Left ventricle myocardium superior (tissue), 1 donor: ENCODE data around the gene USP24. TPM values are rescaled to one million over a fixed set of nuclear protein-coding genes. Genes with fewer than 3 reads are reported as not detected.
A peak's percentile ranks its signal among the peaks of the same experiment; 100 is the strongest.

Experiments
- ATAC-seq: fragments of 200-7000 bp; cut with Tn5 transposase; one replicate; pipeline ENCODE4 v1.9.1; 2020; ENCODE audit warnings: mild to moderate bottlenecking, moderate library complexity
- DNase-seq: peaks from one replicate; pipeline ENCODE4 v3.0.0-alpha.2; 2020
- intact Hi-C: fragments of 100-400 bp; cut with micrococcal nuclease; formaldehyde crosslinking; loops from one replicate; pipeline ENCODE4 v1.11.0; 2022
- total RNA-seq: library from RNA; stranded (reverse); fragmentation: NEBNext Ultra II Directional; extraction: Animal tissue kit (Norgen Biotek cat#: 25700); gene quantifications from one replicate; pipeline ENCODE4 v1.2.1, GENCODE V29; 2021
- donor health status: DM: no; HTN: yes; CAD: no; lungs with severe emphysema.

USP24 gene
- total RNA-seq, 1 donor from 2014 or later: 33.1 TPM

DNA sequence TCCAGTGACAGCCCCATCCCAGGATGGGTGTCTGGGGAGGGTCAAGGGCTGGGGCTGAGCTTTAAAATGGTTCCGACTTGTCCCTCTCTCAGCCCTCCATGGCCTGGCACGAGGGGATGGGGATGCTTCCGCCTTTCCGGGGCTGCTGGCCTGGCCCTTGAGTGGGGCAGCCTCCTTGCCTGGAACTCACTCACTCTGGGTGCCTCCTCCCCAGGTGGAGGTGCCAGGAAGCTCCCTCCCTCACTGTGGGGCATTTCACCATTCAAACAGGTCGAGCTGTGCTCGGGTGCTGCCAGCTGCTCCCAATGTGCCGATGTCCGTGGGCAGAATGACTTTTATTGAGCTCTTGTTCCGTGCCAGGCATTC, 151.6 kb downstream of the USP24 start:
- ATAC-seq (no peak), DNase-seq (no peak)
- intact Hi-C loops: no loop called here

DNA sequence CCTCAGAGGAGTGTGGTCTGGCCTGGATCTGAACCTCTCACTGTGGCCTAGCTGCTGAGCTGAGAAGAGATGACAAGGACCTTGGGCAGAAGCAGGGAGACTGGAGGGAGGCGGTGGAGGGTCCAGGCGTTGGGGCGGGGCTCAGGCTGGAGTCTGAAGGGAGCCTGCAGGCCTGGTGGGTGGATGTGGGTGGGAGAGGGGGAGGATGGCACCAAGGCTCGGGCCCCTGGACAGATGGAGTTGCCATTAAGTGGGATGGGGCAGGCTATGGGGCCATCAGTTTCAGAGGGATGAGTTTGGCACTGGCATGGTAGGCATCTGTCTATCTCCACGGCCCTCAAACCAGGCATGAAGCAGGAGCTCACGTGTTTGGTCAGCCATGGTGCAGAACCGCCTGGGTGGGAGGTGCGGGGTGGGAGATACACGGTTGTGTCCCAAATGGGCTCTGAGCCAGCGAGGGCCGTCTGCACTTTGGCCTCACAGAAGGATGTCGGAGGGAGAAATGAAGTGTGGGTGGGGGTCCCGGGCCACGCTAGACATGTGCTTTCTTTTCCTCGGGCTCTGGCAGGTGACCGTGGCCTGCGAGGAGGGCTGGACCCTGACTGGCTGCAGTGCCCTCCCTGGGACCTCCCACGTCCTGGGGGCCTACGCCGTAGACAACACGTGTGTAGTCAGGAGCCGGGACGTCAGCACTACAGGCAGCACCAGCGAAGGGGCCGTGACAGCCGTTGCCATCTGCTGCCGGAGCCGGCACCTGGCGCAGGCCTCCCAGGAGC, 152.2 kb downstream of the USP24 start:
- DNase-seq (no peak), ATAC-seq (no peak)
- intact Hi-C loops: no loop called here

DNA sequence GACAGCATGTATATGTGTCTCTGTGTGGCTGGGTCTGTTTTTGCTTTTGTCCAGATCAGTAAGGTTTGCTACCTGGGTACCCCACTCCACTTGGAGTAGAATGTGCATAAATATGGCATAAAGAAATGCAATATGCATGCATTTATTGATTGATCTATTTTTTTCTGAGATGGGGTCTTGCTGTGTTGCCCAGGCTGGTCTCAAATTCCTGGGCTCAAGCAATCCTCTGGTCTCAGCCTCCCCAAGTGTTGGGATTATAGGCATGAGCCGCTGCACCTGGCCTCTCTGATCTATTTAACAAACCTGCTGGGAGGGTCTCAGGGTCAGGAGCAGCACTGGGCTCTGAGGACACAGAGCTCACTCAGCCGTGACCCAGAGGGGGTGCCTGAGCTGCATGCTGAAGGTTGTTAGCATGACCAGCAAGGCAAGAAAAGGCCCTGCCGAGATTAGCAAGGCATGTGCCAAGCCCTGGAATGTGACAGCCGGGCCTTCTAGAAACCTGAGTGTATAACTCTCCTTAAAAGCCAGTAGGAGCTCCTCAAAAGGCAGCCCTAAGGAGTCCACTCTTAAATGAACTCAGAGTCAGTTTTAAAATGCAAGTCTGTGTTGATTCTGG, 153.3 kb downstream of the USP24 start:
- no peak for DNase-seq
- intact Hi-C loops: no loop called here
- no peak for ATAC-seq

DNA sequence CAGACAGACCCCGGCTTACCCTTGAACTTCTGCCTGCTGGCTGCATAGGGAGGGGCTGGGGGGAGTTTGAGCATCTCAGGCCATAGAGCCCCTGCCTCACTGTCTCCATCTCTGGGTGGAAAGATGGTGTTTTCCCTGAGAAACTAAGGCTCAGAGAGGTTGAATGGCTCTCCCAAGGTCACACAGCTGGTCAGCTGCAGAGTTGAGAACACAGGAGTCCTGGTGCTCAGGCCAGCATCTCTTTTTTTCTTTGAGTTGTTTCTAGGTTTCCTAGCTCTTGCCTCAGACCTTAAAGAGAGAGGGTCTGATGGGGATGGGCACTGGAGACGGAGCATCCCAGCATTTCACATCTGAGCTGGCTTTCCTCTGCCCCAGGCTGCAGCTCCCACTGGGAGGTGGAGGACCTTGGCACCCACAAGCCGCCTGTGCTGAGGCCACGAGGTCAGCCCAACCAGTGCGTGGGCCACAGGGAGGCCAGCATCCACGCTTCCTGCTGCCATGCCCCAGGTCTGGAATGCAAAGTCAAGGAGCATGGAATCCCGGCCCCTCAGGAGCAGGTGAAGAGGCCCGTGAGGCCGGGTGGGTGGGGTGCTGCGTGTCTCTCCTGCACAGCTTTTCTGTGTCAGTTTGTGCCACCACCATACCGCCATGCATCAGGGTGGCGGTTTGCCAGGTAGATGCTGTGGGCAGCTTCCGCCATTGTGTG, 154.0 kb downstream of the USP24 start:
- ATAC-seq (no peak), DNase-seq (no peak)
- intact Hi-C loops: no loop called here

DNA sequence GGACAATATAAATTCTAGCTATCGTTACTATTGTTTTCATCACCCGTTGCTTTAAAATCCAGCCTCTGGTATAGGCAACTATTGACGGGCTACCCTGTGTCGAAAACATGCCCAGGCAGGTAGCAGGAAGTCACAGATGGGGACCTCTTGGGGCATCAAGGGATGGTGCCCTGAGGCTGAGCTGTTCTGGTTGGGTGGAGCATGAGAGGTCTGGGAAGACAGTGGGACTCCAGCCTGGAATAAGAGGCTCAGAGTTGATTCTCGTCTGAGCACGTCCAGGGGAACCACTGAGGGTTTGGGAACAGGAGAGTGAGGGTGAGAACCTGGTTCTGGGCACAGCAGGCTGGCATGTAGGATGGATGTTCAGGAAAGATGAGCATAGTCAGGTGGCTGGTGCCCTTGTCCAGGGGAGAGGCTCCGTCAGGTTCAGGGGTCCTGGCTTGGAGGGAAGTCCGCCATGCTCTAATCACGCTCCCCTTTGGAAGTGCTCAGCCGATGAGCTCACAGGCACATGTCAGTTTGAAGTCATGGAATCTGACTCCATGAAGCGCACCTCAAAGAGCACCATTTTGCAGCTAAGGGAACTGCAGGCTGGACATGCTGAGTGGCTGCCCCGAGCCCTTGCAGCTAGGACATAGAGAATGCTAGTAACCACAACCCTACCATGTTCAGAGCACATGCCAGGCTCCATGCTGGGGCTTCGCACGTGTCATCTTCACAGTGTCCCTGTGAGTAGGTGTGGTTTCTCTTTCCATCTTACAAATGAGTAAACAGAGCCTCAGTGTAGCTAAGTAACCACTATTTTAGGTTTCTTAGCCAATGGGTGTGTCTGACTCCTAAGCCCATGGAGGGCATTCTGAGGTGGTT, 154.8 kb downstream of the USP24 start:
- no peak for ATAC-seq
- DNase-seq: no peak
- intact Hi-C loops: no loop called here

DNA sequence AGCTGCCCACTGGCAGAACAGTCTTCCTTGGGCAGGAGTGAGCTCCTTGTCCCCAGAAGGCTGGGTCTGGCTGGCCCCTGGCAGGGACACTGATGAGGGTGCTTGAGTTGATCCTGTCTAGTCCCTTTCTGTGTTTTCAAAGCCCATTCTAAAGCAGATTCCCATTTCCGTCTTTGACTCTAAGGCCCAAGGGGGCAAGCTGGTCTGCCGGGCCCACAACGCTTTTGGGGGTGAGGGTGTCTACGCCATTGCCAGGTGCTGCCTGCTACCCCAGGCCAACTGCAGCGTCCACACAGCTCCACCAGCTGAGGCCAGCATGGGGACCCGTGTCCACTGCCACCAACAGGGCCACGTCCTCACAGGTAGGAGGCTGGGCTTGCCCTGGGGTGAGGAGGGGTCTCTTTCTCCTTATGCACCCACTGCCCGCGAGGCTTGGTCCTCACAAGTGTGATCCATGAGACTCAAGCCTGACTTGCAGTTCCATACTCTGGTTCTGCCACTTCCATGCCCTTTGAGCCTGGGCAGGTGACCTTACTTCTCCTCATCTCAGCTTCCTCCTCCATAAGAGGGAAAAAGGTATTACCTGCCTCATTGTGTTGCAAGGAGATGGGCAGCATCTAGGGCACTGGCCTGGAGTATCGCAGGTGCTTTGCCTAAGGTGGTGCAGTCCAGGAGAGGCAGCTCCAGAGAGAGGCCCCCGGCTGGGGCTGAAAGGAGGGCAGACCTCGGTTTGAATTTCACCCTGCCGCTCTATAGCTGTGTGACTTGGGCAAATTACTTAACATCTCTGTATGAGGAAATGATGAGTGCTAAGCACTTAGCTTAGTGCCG, 155.6 kb downstream of the USP24 start:
- intact Hi-C loops: no loop called here
- no peak for DNase-seq
- ATAC-seq: no peak

DNA sequence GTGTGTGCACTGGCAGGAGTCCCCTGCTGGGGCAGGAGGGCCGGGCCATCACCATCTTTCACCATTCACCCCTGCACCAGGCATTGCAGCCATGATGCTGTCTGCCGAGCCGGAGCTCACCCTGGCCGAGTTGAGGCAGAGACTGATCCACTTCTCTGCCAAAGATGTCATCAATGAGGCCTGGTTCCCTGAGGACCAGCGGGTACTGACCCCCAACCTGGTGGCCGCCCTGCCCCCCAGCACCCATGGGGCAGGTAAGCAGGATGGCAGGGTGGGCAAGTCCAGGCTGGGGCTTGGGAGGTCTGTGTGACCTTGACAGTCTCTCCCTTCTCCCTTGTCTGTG, 157.2 kb downstream of the USP24 start:
- intact Hi-C loops: no loop called here
- ATAC-seq (no peak), DNase-seq (no peak)

DNA sequence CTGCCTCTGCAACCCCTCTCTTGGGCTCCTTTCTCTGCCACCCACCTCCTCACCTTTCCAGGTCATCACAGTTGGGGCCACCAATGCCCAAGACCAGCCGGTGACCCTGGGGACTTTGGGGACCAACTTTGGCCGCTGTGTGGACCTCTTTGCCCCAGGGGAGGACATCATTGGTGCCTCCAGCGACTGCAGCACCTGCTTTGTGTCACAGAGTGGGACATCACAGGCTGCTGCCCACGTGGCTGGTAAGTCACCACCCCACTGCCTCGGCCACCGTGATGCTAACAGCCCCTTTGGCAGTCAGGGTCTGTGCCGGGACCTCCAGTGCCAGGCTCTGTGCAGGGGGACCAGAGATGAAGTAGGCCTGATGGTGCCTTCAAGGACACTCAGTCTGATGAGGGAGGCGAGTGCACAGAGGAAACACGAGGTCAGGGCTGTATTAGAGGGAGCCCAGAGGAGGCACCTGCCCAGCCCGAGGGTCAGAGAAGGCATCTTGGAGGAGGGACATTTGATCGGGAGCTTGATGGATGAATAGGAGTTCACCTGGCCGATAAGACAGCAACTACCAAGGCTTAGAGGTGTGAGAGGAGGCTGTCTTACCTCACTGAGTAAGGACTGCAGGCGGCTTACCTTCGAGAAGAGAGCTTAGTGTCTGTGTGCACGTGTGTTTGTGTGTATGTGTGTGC, 157.8 kb downstream of the USP24 start:
- DNase-seq (no peak), ATAC-seq (no peak)
- intact Hi-C loops: no loop called here

DNA sequence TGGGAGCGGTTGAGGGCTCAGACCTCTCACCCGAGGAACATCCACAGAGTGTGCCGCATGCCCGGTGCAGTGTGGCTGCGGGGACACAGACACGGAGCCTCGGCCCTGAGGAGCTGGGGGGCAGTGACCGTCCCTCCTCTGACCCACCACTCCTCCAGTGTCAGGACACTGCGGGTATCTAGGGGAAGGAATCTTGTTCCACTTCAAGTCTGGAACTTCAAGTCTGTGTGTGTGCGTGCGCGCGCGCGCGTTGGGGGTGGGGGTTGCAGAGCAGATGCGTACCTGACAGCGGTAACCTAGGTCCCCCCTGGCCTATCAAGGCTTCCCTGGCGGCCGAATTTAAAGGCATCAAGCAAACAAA, 158.6 kb downstream of the USP24 start:
- intact Hi-C loops: no loop called here

DNA sequence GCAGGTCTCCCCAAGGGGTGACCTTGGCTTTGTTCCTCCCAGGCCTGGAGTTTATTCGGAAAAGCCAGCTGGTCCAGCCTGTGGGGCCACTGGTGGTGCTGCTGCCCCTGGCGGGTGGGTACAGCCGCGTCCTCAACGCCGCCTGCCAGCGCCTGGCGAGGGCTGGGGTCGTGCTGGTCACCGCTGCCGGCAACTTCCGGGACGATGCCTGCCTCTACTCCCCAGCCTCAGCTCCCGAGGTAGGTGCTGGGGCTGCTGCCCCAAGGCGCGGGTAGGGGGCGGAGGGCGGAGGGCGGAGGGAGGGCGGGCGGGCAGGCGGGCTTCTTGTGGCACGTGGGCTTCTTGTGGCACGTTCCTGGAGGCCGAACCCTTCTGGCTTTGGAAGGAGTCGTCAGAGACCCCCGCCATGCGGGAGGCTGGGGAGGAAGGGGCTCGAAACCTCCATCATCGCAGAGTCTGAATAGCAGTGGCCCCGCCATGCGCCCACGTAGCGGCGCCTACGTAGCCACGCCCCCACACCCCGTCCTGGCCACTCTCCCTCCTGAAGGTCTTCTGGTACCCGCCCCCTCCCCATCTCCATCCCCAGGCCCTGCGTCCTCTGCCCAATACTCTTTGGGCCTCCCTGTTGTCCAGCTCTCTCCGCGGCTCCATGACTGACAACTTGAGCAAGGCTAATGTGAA, 159.1 kb downstream of the USP24 start:
- DNase-seq (no peak), ATAC-seq (no peak)
- intact Hi-C loops: no loop called here

More for the DNA sequence above, 158.6 kb downstream of the USP24 start:
- DNase-seq (no peak), ATAC-seq (no peak)

DNA sequence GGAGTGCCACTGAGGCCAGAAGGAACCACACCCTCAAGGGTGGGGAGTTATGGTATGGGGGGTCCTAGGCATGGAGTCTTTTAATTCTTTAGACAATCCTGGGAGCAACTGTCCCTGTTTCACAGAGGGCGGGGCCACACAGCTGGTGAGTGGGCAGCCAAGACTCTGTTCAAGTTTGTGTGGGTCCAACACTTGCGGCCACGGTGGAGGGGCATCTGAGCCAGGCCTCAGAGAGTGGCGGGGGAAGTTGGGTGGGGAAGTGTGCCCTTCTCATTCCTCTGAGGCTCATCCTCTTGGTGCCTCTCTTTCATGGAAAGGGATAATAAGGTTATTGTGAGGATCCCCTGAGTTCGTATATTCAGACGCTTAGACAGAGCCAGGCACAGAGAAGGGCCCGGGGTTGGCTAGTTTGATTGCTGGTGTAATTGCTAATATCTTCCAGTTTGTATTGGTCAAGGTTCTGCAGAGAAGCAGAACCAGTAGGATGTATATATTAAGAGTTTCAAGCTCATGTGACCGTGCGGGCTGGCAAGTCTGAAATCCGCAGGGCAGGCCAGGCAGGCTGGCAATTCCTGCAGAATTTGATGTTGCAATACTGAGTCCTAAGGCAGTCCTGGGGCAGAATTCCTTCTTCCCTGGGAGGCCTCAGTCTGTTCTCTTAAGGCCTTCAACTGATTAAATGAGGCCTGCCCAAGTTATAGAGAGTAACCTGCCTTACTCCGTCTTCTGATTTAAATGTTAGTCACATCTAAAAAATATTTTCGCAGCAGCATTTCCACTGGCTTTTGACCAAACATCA, 159.9 kb downstream of the USP24 start:
- DNase-seq: no peak
- intact Hi-C loops: no loop called here
- ATAC-seq: no peak

DNA sequence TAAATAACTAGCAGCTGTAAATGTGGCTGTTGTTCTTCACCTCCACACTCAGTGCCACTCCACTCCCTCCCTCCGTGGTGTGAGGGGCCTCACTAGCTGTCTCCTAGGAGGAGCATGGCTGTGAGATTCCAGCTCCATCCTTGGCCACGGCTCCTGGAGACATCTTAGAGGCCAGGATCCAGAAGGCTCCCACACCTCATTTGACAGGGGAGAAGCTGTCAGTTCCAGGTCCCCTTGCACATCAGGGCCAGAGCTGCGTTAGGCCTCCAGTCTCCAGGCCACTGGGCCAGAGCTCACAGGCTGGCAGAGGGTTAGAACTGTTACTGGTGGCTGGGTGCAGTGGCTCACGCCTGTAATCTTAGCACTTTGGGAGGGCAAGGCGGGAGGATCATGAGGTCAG, 160.8 kb downstream of the USP24 start:
- DNase-seq: no peak
- no peak for ATAC-seq
- intact Hi-C loops: no loop called here

DNA sequence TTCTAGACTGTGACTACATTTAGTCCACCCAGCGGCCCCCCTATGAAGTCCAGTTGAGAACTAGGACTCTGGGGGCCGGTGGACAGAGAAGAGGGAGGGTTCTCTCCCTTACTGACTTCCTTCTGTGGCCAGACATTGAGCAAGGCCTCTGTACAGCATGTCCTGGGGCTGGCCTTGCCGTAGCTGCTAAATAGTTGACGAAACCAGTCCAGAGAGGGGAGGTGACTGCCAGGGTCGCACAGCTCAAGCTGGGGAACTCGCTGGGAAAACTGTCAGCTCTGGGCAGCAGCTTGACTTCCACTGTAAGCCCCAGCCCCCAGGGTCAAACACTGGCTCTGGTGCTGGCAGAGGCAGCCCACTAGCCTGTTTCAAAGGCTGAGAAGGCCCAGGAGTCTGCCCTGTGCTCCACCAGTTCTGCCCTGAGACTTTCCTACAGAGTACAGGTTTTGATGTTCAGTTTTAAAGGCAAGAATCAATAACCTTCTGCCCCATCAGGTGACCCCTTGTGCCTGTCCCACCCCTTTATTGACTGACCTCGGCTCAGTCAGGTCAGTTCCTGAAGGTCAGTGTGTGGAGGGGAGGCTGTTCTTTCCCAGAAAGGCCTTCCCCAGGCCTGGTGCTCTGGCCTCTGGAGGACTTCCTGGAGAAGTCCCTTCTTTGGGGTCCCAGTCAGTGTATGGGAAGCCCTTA, 161.8 kb downstream of the USP24 start:
- no peak for DNase-seq
- intact Hi-C loops: no loop called here
- ATAC-seq: peak; percentile 10

DNA sequence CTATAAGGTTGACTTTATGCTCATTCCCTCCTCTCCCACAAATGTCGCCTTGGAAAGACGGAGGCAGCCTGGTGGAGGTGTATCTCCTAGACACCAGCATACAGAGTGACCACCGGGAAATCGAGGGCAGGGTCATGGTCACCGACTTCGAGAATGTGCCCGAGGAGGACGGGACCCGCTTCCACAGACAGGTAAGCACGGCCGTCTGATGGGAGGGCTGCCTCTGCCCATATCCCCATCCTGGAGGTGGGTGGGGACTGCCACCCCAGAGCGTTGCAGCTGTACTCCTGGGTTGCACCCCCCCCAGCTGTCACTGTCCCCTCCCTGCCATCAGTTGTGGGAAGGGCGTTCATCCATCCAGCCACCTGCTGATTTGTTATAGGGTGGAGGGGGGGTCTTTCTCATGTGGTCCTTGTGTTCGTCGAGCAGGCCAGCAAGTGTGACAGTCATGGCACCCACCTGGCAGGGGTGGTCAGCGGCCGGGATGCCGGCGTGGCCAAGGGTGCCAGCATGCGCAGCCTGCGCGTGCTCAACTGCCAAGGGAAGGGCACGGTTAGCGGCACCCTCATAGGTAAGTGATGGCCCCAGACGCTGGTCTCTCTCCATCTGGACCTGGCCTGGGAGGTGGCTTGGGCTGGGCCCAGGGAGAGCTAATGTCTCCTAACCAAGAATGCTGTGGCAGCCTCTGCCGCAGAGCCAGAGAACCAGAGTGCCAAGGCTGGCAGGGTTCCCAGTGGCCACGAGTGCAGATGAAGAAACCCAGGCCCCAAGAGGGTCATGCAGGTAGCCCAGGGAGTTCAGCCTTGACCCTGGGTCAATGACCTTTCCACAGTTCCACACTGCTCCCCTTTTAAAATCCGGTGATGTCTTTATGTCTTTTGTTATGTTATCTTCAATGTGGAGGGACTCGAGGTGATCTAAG, 162.7 kb downstream of the USP24 start:
- peak; percentile 59 for ATAC-seq
- peak; percentile 76 for DNase-seq
- intact Hi-C loops: no loop called here

DNA sequence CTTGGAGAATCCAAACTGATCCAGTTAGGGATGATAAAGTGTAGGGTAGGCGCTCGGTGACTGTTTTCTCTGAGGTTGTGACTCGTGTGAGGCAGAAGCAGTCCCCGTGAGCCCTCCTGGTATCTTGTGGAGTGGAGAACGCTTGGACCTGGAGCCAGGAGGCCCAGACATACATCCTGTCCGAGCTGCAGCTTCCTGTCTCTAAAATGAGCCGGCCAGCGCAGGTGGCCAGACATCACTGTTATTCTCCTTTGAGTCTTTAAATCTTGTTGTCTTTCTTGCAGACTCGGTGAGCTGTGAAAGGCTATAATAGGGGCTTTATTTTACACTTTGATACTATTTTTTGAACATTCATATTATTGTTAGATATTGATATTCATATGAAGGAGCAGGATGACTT, 163.5 kb downstream of the USP24 start:
- intact Hi-C loops: no loop called here
- no peak for DNase-seq
- ATAC-seq: no peak

DNA sequence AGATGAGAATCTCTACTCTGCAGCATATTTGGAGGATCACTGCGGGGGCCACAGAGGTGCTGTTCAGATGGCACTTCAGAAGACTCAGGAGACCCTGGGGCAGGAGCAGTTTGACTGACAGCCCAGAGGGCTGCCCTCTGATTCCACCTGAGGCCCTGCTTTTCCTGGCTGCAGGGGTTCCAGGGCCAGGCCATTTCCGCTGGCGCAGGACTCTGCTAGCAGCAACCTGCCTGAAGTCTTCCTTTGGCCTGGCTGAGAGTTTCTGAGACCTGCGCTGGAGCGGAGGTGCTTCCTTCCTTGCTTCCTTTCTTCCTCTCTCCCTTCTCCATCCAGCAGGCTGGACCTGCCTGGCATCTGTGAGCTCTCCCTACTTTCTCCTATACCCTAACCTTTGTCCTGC, 164.0 kb downstream of the USP24 start:
- intact Hi-C loops: no loop called here
- no peak for ATAC-seq
- no peak for DNase-seq
